KBM-7 (cell line): ENCODE results near the gene TRIM66.

Experiments used
- DNase-seq: peaks from one replicate; pipeline ENCODE4 v3.0.0-alpha.2; 2015
- in situ Hi-C: fragments of 300-500 bp; cut with MboI; formaldehyde crosslinking; loops from 2 replicates; pipeline ENCODE4 v1.14.3; 2020; ENCODE audit warnings: low sequenced_read_pairs, low pct_unique_long_range_greater_than_20kb, mixed read lengths

TRIM66 gene

DNA sequence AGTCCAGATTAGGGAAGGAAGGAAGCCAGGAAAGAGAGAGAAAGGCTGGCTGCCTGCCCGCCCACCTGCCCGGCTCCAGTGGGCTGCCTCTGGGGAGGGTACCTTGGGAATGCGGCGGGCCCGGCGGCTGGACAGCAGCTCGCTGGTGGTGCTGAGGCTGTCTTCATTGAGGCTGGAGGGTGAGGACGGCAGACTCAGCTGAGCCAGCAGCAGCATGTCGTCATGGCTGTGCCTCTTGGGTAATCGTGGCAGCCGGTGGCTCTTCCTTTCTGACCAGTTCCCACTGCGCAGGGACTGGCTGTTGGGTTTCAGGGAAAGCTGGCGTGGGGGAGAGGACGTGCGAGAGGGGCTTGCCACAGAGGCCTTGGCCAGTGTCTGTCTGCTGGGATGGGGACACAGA is 33.0 kb upstream of the TRIM66 start:
- in situ Hi-C loops: no loop called here
- DNase-seq: no peak

DNA sequence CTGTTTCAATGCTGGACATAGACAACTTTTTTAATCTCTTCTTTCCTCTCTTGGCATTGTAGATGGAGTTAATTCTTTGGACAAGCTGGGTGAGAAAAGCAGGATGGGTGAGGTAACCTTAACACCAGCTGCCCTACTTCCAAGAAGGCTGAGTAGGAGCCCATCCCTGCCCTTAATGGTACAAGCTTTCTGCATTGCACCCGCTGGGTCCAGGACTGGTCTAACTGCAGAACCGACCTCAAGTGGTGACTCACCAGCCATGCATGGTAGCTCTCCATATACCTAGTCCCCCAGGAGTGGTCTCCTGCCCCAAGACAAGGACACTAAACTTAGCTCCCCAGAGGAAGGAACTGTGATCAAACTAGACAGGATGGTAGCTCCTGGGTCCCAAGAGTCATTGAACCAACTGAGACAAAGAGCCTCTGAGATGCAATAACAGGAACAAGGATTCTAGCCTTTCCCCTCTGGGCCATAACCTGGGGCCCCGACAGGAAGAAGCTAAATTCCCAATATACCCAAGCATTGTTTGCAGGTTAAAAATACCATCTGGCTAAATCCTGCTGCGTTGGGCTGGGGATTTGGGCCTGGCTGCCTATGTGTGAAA is 32.3 kb upstream of the TRIM66 start:
- in situ Hi-C loops: no loop called here

DNA sequence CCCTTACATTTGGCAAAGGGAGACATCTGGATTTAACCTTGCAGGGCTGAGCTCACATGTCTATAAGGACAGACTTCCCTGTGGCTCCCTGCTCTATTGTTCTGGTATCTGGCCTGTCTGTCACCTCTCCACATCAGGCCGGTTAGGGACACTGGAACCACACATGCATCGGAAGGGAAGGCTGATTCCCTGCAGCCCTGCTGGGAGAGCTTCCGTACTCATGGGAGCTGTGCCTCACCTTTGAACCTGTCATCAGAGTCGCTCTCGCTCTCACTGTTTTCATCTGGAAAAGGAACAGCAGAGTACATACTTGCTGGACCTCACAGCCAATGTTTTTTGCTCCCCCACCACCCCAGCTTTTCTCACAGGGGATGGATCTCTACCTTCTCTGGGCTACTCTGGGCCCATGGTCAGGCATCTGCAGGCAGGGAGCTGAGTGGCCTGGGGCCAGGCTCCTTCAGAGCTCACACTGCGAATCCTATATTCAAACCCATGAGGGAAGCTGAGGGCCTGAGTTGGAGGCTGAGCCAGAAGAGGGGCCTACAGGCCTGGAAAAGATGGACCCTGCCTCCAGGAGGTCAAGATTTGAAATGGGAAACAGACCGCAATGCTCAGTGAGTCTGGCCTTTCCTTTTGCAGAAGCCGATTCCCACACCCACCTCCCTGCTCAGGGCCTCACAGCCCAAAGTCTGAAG is 31.4 kb upstream of the TRIM66 start:
- no peak for DNase-seq
- in situ Hi-C loops: no loop called here

More for the DNA sequence above, 32.3 kb upstream of the TRIM66 start:
- DNase-seq: no peak

DNA sequence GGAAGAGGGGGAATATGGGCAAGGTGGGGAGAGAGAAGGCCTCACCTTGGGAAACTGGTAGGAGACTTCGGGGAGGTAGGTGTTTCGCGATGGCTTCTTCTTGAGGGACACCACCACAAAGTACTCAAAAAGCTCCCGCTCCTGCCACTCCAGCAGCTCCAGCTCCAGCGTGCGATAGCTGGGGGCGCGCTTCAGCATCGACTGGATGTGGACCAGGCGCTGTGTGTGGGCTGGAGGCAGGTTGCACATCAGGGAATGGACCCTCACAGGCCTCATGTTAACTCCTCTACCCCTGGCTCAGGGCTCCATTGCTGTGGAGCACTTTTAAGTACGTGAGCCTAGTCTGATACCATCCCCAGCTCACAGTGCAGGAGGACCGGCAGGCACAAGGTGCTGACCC is 30.0 kb upstream of the TRIM66 start:
- in situ Hi-C loops: no loop called here
- no peak for DNase-seq

DNA sequence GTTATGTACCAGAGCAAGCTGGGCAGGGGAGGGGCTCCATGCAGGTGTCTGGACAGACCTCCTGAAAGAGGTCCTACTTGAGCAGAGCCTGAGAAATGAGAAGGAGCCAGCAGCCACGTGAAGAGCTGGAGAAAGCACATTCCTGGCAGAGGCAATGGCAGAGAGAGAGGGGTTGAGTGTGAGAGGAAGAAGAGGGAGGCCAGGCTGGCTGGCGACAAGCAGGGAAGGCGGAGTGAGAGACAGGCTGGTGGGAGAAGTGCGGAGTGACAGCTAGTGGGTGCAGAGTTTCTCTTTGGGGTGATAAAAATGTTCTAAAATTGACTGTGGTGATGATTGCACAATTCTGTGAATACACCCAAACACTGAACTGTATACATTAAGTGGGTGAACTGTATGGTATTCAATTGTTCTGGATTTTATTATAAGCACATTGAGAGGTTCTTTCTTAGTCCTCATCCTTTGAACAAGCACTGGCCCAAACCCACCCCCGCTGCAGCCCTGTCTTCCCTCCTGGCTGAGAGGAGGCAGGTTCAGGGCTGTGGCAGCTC is 29.5 kb upstream of the TRIM66 start:
- in situ Hi-C loops: no loop called here

DNA sequence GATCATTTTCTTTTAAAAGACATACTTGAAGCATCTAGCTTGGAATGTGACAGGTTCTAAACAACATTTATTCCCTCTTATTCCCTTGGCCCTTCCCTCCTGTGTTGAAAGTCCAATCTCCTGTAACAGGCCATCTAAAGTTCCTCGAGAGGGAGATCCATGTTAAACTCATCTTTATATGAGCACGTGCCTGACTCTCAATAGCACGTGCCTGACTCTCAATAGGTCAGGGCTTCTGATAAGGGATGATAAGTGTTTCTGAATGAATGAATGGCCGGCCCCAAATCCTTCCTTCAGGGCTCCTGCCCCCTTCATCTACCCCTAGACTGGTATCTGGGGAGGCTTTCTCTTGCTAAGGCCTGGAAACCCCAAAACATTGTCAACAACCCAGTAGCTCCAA is 27.3 kb upstream of the TRIM66 start:
- DNase-seq: no peak
- in situ Hi-C loops: no loop called here

More for the DNA sequence above, 29.5 kb upstream of the TRIM66 start:
- DNase-seq: no peak

DNA sequence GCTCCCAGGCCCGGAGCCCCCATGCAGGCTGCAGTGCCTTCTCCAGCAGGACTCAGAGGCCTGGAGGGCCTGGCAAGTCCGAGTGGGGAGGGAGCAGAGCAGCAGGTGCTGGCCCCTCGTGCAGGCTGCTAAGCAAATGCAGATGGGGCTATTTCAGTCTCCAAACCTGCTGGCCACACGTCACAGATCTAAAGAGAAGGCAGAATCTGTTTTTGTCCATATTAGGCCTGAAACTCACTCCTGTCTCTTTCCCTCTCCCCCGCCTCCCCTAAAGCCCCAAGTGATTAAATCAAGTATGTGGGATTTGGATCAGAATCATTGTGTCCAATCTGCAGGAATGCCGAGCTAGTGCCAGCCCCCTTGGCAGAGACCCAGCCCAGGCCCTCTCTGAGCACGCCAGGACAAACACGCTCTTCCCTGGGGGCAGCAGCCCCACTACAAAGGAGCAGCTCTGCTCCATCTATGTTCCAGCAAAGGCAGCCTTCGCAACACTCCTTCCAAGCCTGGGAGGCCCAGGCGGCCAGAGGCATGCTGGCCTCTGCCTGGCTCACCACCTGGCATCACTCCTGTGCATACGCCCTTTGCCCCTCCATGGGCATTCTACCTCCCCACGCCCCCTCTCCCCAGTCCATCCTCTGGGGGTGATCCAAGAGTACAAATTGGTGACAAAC is 26.7 kb upstream of the TRIM66 start:
- in situ Hi-C loops: no loop called here
- DNase-seq: no peak

- DNase-seq: no peak
- in situ Hi-C loops: no loop called here
Observed at GRCh38 chr11:8707541-8708191, 25.2 kb upstream of the TRIM66 start.

GRCh38 chr11:8706673-8707432 is 24.4 kb upstream of the TRIM66 start:
- in situ Hi-C loops: no loop called here
- DNase-seq: no peak

DNA sequence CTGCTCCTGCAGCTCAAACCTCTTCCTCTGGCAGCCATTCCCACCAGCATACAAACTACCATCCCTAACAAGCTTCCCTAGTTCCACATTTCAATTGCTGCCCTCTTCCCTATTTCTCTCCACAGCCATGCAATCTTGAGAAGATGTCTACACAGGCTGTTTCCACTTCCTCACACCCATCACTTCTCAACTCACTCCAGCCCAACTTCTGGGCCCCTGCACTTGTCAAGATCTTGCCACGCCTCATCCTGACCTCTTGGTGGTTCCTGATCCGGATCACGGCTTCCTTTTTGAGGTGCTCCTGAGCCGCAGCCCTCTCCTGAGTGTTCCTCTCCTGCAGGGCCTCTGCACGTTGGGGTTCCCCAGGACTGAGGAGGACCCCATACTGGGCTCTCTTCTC is 22.7 kb upstream of the TRIM66 start:
- in situ Hi-C loops: no loop called here
- DNase-seq: no peak

DNA sequence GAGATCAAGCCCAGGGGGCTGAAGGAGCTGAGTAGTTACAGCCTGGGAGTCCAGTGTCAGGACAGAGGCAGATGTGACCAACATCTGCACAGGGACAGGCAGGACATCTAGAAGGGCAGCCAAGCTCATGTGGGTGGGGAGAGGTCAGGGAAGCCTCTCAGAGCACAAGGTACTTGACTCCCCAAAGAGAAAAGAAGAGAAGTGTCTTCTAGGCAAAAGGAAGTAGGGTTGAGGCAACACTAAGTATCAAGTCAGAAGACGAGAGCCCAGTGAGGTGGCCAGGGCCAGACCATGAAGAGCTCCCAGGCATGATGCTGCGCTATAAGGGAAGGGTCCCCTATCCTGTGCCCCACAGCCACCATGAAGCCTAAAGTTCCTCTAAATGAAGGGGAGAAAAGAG is 21.7 kb upstream of the TRIM66 start:
- in situ Hi-C loops: no loop called here
- DNase-seq: no peak

GRCh38 chr11:8702598-8702915 is 20.1 kb upstream of the TRIM66 start:
- in situ Hi-C loops: no loop called here
- no peak for DNase-seq

GRCh38 chr11:8701891-8702597 is 19.6 kb upstream of the TRIM66 start:
- no peak for DNase-seq

GRCh38 chr11:8699903-8700302 is 17.4 kb upstream of the TRIM66 start:
- in situ Hi-C loops: no loop called here
- peak; percentile 50 for DNase-seq

More at GRCh38 chr11:8701891-8702597, 19.6 kb upstream of the TRIM66 start:
- in situ Hi-C loops: no loop called here

DNA sequence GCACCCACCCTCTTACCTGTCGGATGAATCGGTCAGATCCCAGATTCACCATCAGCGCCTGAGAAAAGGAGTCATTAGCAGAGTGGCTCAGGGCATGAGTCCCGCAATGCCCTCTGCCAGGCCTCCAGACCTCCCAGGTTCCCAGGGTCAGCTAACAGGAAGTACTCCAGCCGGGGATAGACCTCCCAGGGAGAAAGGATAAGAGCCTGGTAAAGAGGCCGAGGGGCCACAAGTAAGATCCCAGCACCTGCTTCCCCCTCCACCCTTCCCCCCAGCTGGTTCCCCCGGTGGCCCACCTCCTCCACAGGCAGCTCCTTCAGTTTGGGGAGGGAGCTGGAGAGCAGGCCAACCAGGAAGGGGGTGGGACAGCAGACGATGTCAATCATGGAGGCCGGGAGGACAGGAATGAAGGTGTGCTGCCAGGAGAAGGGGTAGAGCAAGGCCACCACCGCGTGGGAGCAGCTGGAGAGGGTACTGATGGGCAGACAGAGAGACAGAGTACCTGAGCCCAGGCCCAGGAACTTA is 16.5 kb upstream of the TRIM66 start:
- DNase-seq: no peak

GRCh38 chr11:8698379-8698851 is 15.9 kb upstream of the TRIM66 start:
- no peak for DNase-seq
- in situ Hi-C loops: no loop called here

More for the DNA sequence above, 16.5 kb upstream of the TRIM66 start:
- in situ Hi-C loops: no loop called here

DNA sequence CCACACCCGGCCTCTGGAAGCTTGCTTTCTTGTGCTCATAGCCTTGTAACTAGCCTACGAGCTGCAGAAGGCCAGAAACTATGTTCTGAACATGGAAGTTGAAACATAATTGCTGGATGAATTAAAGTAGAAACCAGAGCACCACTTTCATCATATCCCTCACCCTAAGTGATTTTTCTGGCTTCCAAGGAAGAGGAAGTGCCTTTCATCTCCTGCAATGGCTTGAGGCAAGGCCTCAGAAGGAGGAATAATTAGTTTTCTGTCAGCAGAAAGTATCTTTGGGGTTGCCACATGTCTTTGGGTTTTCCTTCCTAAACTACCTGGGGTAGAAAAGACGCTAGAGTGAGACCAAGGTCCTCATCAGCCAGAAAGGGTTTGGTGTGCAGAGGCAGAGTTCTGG is 14.6 kb upstream of the TRIM66 start:
- no peak for DNase-seq
- in situ Hi-C loops: no loop called here

- no peak for DNase-seq
- in situ Hi-C loops: no loop called here
Observed at GRCh38 chr11:8694137-8694536, 11.7 kb upstream of the TRIM66 start.
